Glomerular visceral epithelial cell (primary cell): ENCODE results near the gene MCF2L.
"Not testable (repeated sequence)": the region's sequence is repeated elsewhere in the genome, so short reads cannot be mapped to it uniquely, and the experiment has no call there.

Experiments
- DNase-seq: peaks from one replicate; pipeline ENCODE4 v3.0.0-alpha.2; 2016; ENCODE audit errors: extremely low spot score

The MCF2L gene

GRCh38 chr13:113016526-113017295, 47.7 kb downstream of the MCF2L start:
- no peak for DNase-seq

- DNase-seq, result no peak
Observed at GRCh38 chr13:113017506-113018215, 48.6 kb downstream of the MCF2L start.

- no peak for DNase-seq
Observed at GRCh38 chr13:113018676-113019465, 49.9 kb downstream of the MCF2L start.

- DNase-seq, result no peak
Observed at GRCh38 chr13:113020323-113021080, 51.5 kb downstream of the MCF2L start.

- DNase-seq, result no peak
Observed at GRCh38 chr13:113021391-113021790, 52.4 kb downstream of the MCF2L start.

- no peak for DNase-seq
Observed at GRCh38 chr13:113021811-113022210, 52.8 kb downstream of the MCF2L start.

GRCh38 chr13:113022391-113022744, 53.4 kb downstream of the MCF2L start:
- DNase-seq, result no peak

GRCh38 chr13:113022745-113023574, 53.9 kb downstream of the MCF2L start:
- DNase-seq, result no peak

GRCh38 chr13:113023694-113024430, 54.8 kb downstream of the MCF2L start:
- DNase-seq, result no peak

GRCh38 chr13:113024466-113024865, 55.5 kb downstream of the MCF2L start:
- DNase-seq, result no peak

- no peak for DNase-seq
Observed at GRCh38 chr13:113026391-113026910, 57.4 kb downstream of the MCF2L start.

- no peak for DNase-seq
Observed at GRCh38 chr13:113027095-113027494, 58.1 kb downstream of the MCF2L start.

- DNase-seq, result no peak
Observed at GRCh38 chr13:113027566-113027965, 58.6 kb downstream of the MCF2L start.

GRCh38 chr13:113028336-113029060, 59.5 kb downstream of the MCF2L start:
- DNase-seq, result no peak

GRCh38 chr13:113029061-113029445, 60.0 kb downstream of the MCF2L start:
- DNase-seq, result no peak

GRCh38 chr13:113029487-113030258, 60.7 kb downstream of the MCF2L start:
- peak; percentile 12 for DNase-seq

GRCh38 chr13:113030259-113030640, 61.2 kb downstream of the MCF2L start:
- not testable (repeated sequence) for DNase-seq

GRCh38 chr13:113031465-113031864, 62.5 kb downstream of the MCF2L start:
- no peak for DNase-seq

GRCh38 chr13:113032291-113032690, 63.3 kb downstream of the MCF2L start:
- no peak for DNase-seq
